B cell (primary cell): ENCODE results near the gene THBD. TPM values are rescaled to one million over a fixed set of nuclear protein-coding genes. Genes with fewer than 3 reads are reported as not detected.
A peak's percentile ranks its signal among the peaks of the same experiment; 100 is the strongest.

Source experiments
- ATAC-seq: fragments of 200-7000 bp; cut with Tn5 transposase; one replicate; pipeline ENCODE4 v1.10.0; 2021; ENCODE audit warnings: low read depth, mild to moderate bottlenecking, moderate number of reproducible peaks, moderate library complexity
- CTCF ChIA-PET: fragments of 350-600 bp; sonication (Branson Sonifier 250); formaldehyde crosslinking; loops from one replicate; lab custom pipeline; 2021; ENCODE audit warnings: antibody characterized with exemption, inconsistent platforms; lab: Charles Lee
- POLR2A ChIA-PET: fragments of 350-600 bp; sonication (Branson Sonifier 250); formaldehyde crosslinking; loops from one replicate; lab custom pipeline; 2021; ENCODE audit warnings: antibody characterized with exemption; lab: Charles Lee
- DNase-seq: peaks from one replicate; pipeline ENCODE4 v3.0.0; 2013
- H2AFZ ChIP-seq: 2 replicates; pipeline ENCODE4 v1.6.1; 2012; ENCODE audit warnings: mild to moderate bottlenecking, low read depth, low read length; ENCODE audit not compliant: insufficient read depth, poor library complexity, severe bottlenecking
- H3K27ac ChIP-seq, 2 donors: 1 replicate in 1 of 2; 2 replicates in 1 of 2; pipeline ENCODE4 v1.5.1; 2012 to 2013; ENCODE audit warnings: low read length in 2 of 2, mild to moderate bottlenecking in 2 of 2, moderate library complexity in 1 of 2
- H3K27me3 ChIP-seq, 4 experiments: fragments of 200-600 bp in 1 of 4; sonication (generic) in 1 of 4; replicated peaks in 1 of 4; 1 replicate in 2 of 4; 2 replicates in 2 of 4; pipeline versions ENCODE4 v1.6.1 to v1.7.0; 2013 to 2016; ENCODE audit warnings: low read length in 3 of 4, mild to moderate bottlenecking in 2 of 4, mixed read lengths in 1 of 4, moderate library complexity in 1 of 4; ENCODE audit not compliant: insufficient read depth in 4 of 4, control insufficient read depth in 3 of 4; ENCODE audit errors: control extremely low read depth in 1 of 4
- H3K36me3 ChIP-seq, 2 experiments: replicated peaks in 1 of 2; 1 replicate in 1 of 2; 2 replicates in 1 of 2; pipeline versions ENCODE4 v1.6.1 to v1.7.1; 2013; ENCODE audit warnings: low read length in 1 of 2; ENCODE audit not compliant: insufficient read depth in 2 of 2, control insufficient read depth in 1 of 2; ENCODE audit errors: control extremely low read depth in 1 of 2, extremely low read depth in 1 of 2
- H3K4me1 ChIP-seq, 2 donors: fragments of 200-600 bp in 1 of 2; sonication (generic) in 1 of 2; 1 replicate in 1 of 2; 2 replicates in 1 of 2; pipeline versions ENCODE4 v1.5.1 to v1.6.1; 2013 to 2017; ENCODE audit warnings: low read length in 2 of 2; ENCODE audit not compliant: control insufficient read depth in 2 of 2, insufficient read depth in 2 of 2
- H3K4me2 ChIP-seq: replicated peaks from 2 replicates; pipeline ENCODE3; 2012; ENCODE audit warnings: mild to moderate bottlenecking, low read depth, low read length; ENCODE audit not compliant: poor library complexity, severe bottlenecking
- H3K4me3 ChIP-seq, 5 experiments: fragments of 200-600 bp in 1 of 5; sonication (generic) in 1 of 5; 1 replicate in 3 of 5; 2 replicates in 2 of 5; pipeline versions ENCODE4 v1.5.1 to v1.7.0; 2011 to 2016; ENCODE audit warnings: low read length in 4 of 5, mild to moderate bottlenecking in 4 of 5, low read depth in 2 of 5, control low read depth in 1 of 5, moderate library complexity in 1 of 5; ENCODE audit not compliant: insufficient read depth in 1 of 5; ENCODE audit errors: control extremely low read depth in 1 of 5, extremely low read depth in 1 of 5
- H3K79me2 ChIP-seq: fragments of 200-600 bp; sonication (generic); one replicate; pipeline ENCODE4 v1.6.0; 2016; ENCODE audit warnings: low read length; ENCODE audit not compliant: control insufficient read depth, insufficient read depth
- H3K9ac ChIP-seq: fragments of 200-600 bp; sonication (generic); 2 replicates; pipeline ENCODE4 v1.6.1; 2017; ENCODE audit warnings: mild to moderate bottlenecking, low read length, moderate library complexity
- H3K9me3 ChIP-seq, 3 donors: one replicate each; pipeline versions ENCODE4 v1.6.1 to v1.7.1; 2013; ENCODE audit warnings: low read length in 2 of 3; ENCODE audit not compliant: control insufficient read depth in 2 of 3, insufficient read depth in 1 of 3; ENCODE audit errors: control extremely low read depth in 1 of 3
- H4K20me1 ChIP-seq: 2 replicates; pipeline ENCODE4 v1.6.0; 2012; ENCODE audit warnings: mild to moderate bottlenecking, low read length; ENCODE audit not compliant: insufficient read depth, control insufficient read depth, poor library complexity, severe bottlenecking
- H3K27ac Mint-ChIP-seq: one replicate; pipeline ENCODE4 v1.8.0; 2021; ENCODE audit warnings: mixed read lengths
- H3K27me3 Mint-ChIP-seq: one replicate; pipeline ENCODE4 v1.8.0; 2021; ENCODE audit warnings: mixed read lengths
- H3K4me1 Mint-ChIP-seq: one replicate; pipeline ENCODE4 v1.8.0; 2021; ENCODE audit warnings: mixed read lengths
- H3K4me3 Mint-ChIP-seq: one replicate; pipeline ENCODE4 v1.8.0; 2021; ENCODE audit warnings: mixed read lengths
- H3K9me3 Mint-ChIP-seq: one replicate; pipeline ENCODE4 v1.8.0; 2022; ENCODE audit warnings: mixed read lengths; ENCODE audit not compliant: insufficient read depth
- CTCF ChIP-seq: fragments of 200-600 bp; IDR thresholded peaks from one replicate; pipeline ENCODE4 v1.8.0; 2022; ENCODE audit warnings: antibody characterized with exemption, mild to moderate bottlenecking
- EZH2 ChIP-seq: IDR thresholded peaks from 2 replicates; pipeline ENCODE4 v1.6.1; 2012; ENCODE audit warnings: borderline replicate concordance, low read depth, mild to moderate bottlenecking, moderate library complexity, low read length; ENCODE audit not compliant: insufficient read depth, poor library complexity, severe bottlenecking
- WGBS: methylation state at CpG from one replicate; pipeline ENCODE4 v1.1.5; 2013; ENCODE audit warnings: missing lambda C conversion rate; ENCODE audit not compliant: insufficient coverage; 5-methylcytosine and 5-hydroxymethylcytosine counted together
- intact Hi-C: fragments of 100-400 bp; cut with micrococcal nuclease; formaldehyde crosslinking; loops from one replicate; pipeline ENCODE4 v1.10.0; 2022
- polyA plus RNA-seq: library from polyadenylated mRNA; depleted of rRNA; stranded (reverse); fragments of >200 nt; gene quantifications from 2 replicates; pipeline ENCODE4 v1.2.3, GENCODE V29; 2012
- total RNA-seq, 2 donors: library from RNA; stranded (reverse); fragments of 120-200 nt in 1 of 2; gene quantifications; 1 replicate in 1 of 2; 2 replicates in 1 of 2; pipeline versions ENCODE4 v1.2.3 to v1.2.4, GENCODE V29; 2013 to 2022

THBD gene
- total and polyA plus RNA-seq, 2 donors (not counting 1 experiment from before 2014, with no cell fraction given) = 0.78 TPM; not detected in 1

- no peak overlapping the region for H3K27ac ChIP-seq
- no peak for ATAC-seq
- no peak overlapping the region for H3K4me2 ChIP-seq
- Mint-ChIP-seq H3K9me3 (no peaks in the 10 kb centered on the region), H3K27ac (no peak overlapping the region), H3K4me3 (no peak overlapping the region), H3K4me1 (no peaks in the 10 kb centered on the region), H3K27me3 (no peaks in the 10 kb centered on the region)
- POLR2A ChIA-PET = no interaction called here
- no peaks in the 10 kb centered on the region for H4K20me1 ChIP-seq
- H3K27me3 ChIP-seq = peaks cover 0 to 2% (median 0%) of the 10 kb centered on the region in 4 experiments
- intact Hi-C loops = no loop called here
- peaks cover 0 to 8% of the 10 kb centered on the region in 2 donors for H3K4me1 ChIP-seq
- TF ChIP-seq EZH2 = no peak
- TF ChIP-seq CTCF = no peak
- H3K36me3 ChIP-seq = no peaks in the 10 kb centered on the region
- H3K9ac ChIP-seq = no peak overlapping the region
- DNase-seq = no peak
- H3K4me3 ChIP-seq = no peak overlapping the region
- 87% methylated on average over 17 of the region's 17 CpGs for WGBS
- H3K9me3 ChIP-seq = peaks cover 0 to 5% (median 0%) of the 10 kb centered on the region in 3 donors
- CTCF ChIA-PET = no interaction called here
- no peak overlapping the region for H2AFZ ChIP-seq
- H3K79me2 ChIP-seq = no peaks in the 10 kb centered on the region
These were observed 34.9 kb upstream of the THBD start for GRCh38 chr20:23084282-23084844.

- peaks cover 0 to 5% (median 0%) of the 10 kb centered on the region in 3 donors for H3K9me3 ChIP-seq
- H3K27me3 ChIP-seq = peaks cover 0 to 2% (median 0%) of the 10 kb centered on the region in 4 experiments
- H3K27ac Mint-ChIP-seq = no peak overlapping the region
- H3K27ac ChIP-seq = no peak overlapping the region
- no peaks in the 10 kb centered on the region for H3K36me3 ChIP-seq
- CTCF ChIA-PET = no interaction called here
- no peak overlapping the region for H2AFZ ChIP-seq
- intact Hi-C loops = no loop called here
- no peak overlapping the region for H3K4me2 ChIP-seq
- peak overlapping the region in 1 of 5 experiments; percentile 67 for H3K4me3 ChIP-seq
- no peaks in the 10 kb centered on the region for H3K9me3 Mint-ChIP-seq
- H3K4me3 Mint-ChIP-seq = no peak overlapping the region
- peaks cover 0 to 8% of the 10 kb centered on the region in 2 donors for H3K4me1 ChIP-seq
- POLR2A ChIA-PET = no interaction called here
- no peaks in the 10 kb centered on the region for H3K79me2 ChIP-seq
- H3K27me3 Mint-ChIP-seq = no peaks in the 10 kb centered on the region
- TF ChIP-seq EZH2 = no peak
- TF ChIP-seq CTCF = no peak
- no peaks in the 10 kb centered on the region for H3K4me1 Mint-ChIP-seq
- no peaks in the 10 kb centered on the region for H4K20me1 ChIP-seq
- ATAC-seq (no peak), DNase-seq (no peak)
- WGBS = 95% methylated on average over 9 of the region's 15 CpGs
- H3K9ac ChIP-seq = no peak overlapping the region
These were observed 34.2 kb upstream of the THBD start for GRCh38 chr20:23083553-23084220.
